ENCODE results near the gene ANKRD13C. TPM values are rescaled to one million over a fixed set of nuclear protein-coding genes. Genes with fewer than 3 reads are reported as not detected.

The ANKRD13C gene
- total RNA-seq, 1 donor from 2014 or later, result 21.9 TPM

DNA sequence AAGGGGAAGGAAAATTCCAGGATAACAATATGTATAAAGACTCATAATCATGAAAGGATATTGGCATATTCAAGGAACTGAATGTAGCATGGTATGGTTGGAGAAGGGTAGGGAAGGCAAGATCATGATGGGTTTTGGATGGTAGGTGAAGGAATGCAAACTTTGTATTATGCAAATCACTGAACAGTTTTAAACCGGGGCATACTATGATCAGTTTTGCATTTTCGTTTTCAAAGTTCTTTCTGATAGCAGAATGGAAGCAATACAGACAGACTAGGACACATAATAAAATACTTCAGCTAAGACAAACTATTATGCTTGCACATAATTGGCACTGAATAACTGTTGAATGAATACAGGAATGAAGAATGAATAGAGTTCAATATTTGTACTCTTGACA, 42.1 kb upstream of the ANKRD13C start:
- Mint-ChIP-seq H3K36me3 (no peaks in the 10 kb centered on the region), H3K27ac (no peak overlapping the region), H3K4me3 (no peak overlapping the region), H3K27me3 (no peaks in the 10 kb centered on the region), H3K4me1 (ENCODE audit: unreplicated experiment) (no peaks in the 10 kb centered on the region), H3K9me3 (no peaks in the 10 kb centered on the region)
- TF ChIP-seq, protein P1, sequence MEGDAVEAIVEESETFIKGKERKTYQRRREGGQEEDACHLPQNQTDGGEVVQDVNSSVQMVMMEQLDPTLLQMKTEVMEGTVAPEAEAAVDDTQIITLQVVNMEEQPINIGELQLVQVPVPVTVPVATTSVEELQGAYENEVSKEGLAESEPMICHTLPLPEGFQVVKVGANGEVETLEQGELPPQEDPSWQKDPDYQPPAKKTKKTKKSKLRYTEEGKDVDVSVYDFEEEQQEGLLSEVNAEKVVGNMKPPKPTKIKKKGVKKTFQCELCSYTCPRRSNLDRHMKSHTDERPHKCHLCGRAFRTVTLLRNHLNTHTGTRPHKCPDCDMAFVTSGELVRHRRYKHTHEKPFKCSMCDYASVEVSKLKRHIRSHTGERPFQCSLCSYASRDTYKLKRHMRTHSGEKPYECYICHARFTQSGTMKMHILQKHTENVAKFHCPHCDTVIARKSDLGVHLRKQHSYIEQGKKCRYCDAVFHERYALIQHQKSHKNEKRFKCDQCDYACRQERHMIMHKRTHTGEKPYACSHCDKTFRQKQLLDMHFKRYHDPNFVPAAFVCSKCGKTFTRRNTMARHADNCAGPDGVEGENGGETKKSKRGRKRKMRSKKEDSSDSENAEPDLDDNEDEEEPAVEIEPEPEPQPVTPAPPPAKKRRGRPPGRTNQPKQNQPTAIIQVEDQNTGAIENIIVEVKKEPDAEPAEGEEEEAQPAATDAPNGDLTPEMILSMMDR (conservative IDR thresholded peaks at IDR 0.05), result no peak
- DNase-seq (ENCODE audit: extremely low spot score, unreplicated experiment), result no peak

DNA sequence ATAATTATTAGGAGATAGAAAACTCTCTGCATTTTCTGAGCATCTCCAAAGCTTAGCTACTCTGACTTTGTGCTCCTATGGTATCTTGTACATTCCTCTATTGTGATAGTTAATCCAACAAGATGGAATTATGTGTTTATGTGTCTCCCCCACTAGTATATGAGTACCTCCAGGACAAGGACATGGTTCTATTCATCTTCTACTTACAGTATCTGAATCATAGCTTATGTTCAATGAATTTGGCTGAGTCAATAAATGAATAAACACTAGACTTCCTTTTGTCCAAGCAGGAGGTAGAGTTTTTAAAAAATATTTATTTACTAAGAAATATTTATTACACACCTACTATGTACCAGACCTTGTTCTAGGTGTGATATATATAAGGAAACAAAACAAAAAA, 38.1 kb upstream of the ANKRD13C start:
- no peaks in the 10 kb centered on the region for H3K9me3 Mint-ChIP-seq
- no peak overlapping the region for H3K27ac Mint-ChIP-seq
- no peaks in the 10 kb centered on the region for H3K27me3 Mint-ChIP-seq
- DNase-seq (ENCODE audit: extremely low spot score, unreplicated experiment), result no peak
- H3K4me1 Mint-ChIP-seq (ENCODE audit: unreplicated experiment), result no peaks in the 10 kb centered on the region
- TF ChIP-seq, protein P1 (conservative IDR thresholded peaks at IDR 0.05), result no peak
- no peak overlapping the region for H3K4me3 Mint-ChIP-seq
- H3K36me3 Mint-ChIP-seq, result no peaks in the 10 kb centered on the region

DNA sequence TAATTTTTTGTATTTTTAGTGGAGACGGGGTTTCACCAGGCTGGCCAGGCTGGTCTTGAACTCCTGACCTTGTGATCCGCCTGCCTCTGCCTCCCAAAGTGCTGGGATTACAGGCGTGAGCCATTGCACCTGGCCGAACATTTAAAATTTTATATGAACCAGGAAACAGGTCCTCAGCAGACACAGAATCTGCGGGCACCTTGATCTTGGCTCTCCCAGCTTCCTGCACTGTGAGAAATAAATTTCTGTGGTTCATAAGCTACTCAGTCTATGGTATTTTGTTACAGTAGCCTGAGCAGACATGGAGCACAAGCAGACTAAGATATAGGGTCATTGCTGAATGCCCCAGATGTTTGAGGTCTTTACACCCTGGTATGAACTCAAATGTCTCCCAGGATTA, 33.0 kb upstream of the ANKRD13C start:
- H3K9me3 Mint-ChIP-seq, result no peaks in the 10 kb centered on the region
- H3K27me3 Mint-ChIP-seq, result no peaks in the 10 kb centered on the region
- H3K4me1 Mint-ChIP-seq (ENCODE audit: unreplicated experiment), result no peaks in the 10 kb centered on the region
- no peak for DNase-seq (ENCODE audit: extremely low spot score, unreplicated experiment)
- H3K36me3 Mint-ChIP-seq, result no peaks in the 10 kb centered on the region
- TF ChIP-seq, protein P1 (conservative IDR thresholded peaks at IDR 0.05), result no peak
- no peak overlapping the region for H3K4me3 Mint-ChIP-seq
- H3K27ac Mint-ChIP-seq, result no peak overlapping the region

DNA sequence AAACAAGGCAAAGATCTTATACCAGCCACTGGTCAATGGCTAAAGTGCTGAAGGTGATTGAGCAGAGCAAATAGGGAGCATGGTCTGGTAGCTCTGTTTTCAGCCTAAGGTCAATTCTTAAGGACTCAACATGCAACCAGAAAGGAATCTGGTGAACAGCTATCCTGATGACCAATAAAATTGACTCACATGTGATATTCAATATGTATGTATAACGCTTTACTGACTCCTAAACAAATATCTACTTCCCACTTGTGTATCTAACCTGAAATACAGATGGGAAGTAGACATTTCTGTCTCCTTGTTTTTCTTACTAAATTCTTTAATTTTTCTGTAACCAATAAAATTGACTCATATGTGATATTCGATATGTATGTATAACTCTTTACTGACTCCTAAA, 31.6 kb upstream of the ANKRD13C start:
- Mint-ChIP-seq H3K36me3 (no peaks in the 10 kb centered on the region), H3K9me3 (no peaks in the 10 kb centered on the region), H3K4me3 (no peak overlapping the region), H3K27ac (no peak overlapping the region), H3K27me3 (no peaks in the 10 kb centered on the region), H3K4me1 (ENCODE audit: unreplicated experiment) (no peaks in the 10 kb centered on the region)
- TF ChIP-seq, protein P1 (conservative IDR thresholded peaks at IDR 0.05), result no peak
- DNase-seq (ENCODE audit: extremely low spot score, unreplicated experiment), result no peak

DNA sequence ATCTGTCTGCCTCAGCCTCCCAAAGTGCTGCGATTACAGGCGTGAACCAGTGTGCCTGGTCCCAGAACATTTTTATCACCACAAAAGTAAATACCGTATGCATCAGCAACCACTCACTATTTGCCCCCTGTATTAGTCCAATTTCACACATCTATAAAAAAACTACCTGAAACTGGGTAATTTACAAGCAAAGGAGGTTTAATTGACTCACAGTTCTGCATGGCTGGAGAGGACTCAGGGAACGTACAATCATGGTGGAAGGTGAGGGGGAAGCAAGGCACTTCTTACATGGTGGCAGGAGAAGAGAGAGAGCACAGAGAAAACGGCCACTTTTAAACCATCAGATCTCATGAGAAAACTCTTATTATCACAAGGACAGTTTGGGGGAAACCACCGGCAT, 31.0 kb upstream of the ANKRD13C start:
- Mint-ChIP-seq H3K4me3 (no peak overlapping the region), H3K4me1 (ENCODE audit: unreplicated experiment) (no peaks in the 10 kb centered on the region), H3K27ac (no peak overlapping the region), H3K9me3 (no peaks in the 10 kb centered on the region), H3K36me3 (no peaks in the 10 kb centered on the region), H3K27me3 (no peaks in the 10 kb centered on the region)
- DNase-seq (ENCODE audit: extremely low spot score, unreplicated experiment), result no peak
- TF ChIP-seq, protein P1 (conservative IDR thresholded peaks at IDR 0.05), result no peak

DNA sequence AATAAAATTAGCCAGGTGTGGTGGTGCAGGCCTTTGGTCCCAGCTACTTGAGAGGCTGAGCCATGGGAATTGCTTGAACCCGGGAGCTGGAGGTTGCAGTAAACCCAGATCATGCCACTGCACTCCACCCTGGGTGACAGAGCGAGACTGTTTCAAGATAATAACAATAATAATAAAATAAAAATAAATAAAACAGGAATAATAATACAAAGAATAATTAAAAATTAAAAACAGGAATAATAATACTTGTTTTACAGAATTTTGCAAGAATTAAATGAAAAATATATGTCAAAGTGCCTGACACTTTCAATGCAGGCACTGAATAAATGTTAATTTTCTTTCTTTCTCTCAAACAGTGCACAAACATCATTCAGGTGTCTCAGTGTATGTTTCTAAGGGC, 30.0 kb upstream of the ANKRD13C start:
- no peak for DNase-seq (ENCODE audit: extremely low spot score, unreplicated experiment)
- no peaks in the 10 kb centered on the region for H3K9me3 Mint-ChIP-seq
- H3K4me1 Mint-ChIP-seq (ENCODE audit: unreplicated experiment), result no peaks in the 10 kb centered on the region
- H3K27me3 Mint-ChIP-seq, result no peaks in the 10 kb centered on the region
- no peak overlapping the region for H3K27ac Mint-ChIP-seq
- no peak overlapping the region for H3K4me3 Mint-ChIP-seq
- H3K36me3 Mint-ChIP-seq, result no peaks in the 10 kb centered on the region
- TF ChIP-seq, protein P1 (conservative IDR thresholded peaks at IDR 0.05), result no peak
